H9 (cell line): ENCODE measurements around the gene ABCA10. TPM values are rescaled to one million over a fixed set of nuclear protein-coding genes. Genes with fewer than 3 reads are reported as not detected.

Experiments used
- DNase-seq: peaks from one replicate; pipeline ENCODE4 v3.0.0-alpha.2; 2017
- H2AFZ ChIP-seq: one replicate; pipeline ENCODE4 v1.6.1; 2013; ENCODE audit warnings: mild to moderate bottlenecking, low read length, control low read depth, moderate library complexity
- H2AK5ac ChIP-seq: 2 replicates; pipeline ENCODE4 v1.6.1; 2013; ENCODE audit warnings: low read length, control low read depth, mixed read lengths; ENCODE audit not compliant: insufficient read length
- H2BK120ac ChIP-seq: one replicate; pipeline ENCODE4 v1.6.1; 2013; ENCODE audit warnings: low read depth, mild to moderate bottlenecking, low read length, control low read depth, inconsistent platforms; ENCODE audit not compliant: poor library complexity, severe bottlenecking
- H2BK12ac ChIP-seq: 2 replicates; pipeline ENCODE4 v1.6.1; 2013; ENCODE audit warnings: low read length, control low read depth, mixed read lengths, low read depth; ENCODE audit not compliant: insufficient read length
- H2BK15ac ChIP-seq: 2 replicates; pipeline ENCODE4 v1.6.1; 2013; ENCODE audit warnings: low read depth, low read length, control low read depth
- H2BK20ac ChIP-seq: one replicate; pipeline ENCODE4 v1.6.1; 2013; ENCODE audit warnings: low read depth, mild to moderate bottlenecking, low read length, control low read depth, inconsistent platforms; ENCODE audit not compliant: poor library complexity, severe bottlenecking
- H2BK5ac ChIP-seq: 2 replicates; pipeline ENCODE4 v1.6.1; 2013; ENCODE audit warnings: low read length, control low read depth, mixed read lengths; ENCODE audit not compliant: insufficient read length
- H3K14ac ChIP-seq: 2 replicates; pipeline ENCODE4 v1.6.1; 2013; ENCODE audit warnings: low read length, control low read depth; ENCODE audit not compliant: insufficient read depth
- H3K18ac ChIP-seq: 2 replicates; pipeline ENCODE4 v1.6.1; 2013; ENCODE audit warnings: low read depth, mild to moderate bottlenecking, mixed read lengths, low read length, control low read depth; ENCODE audit not compliant: insufficient read length
- H3K23ac ChIP-seq: 2 replicates; pipeline ENCODE4 v1.6.1; 2013; ENCODE audit warnings: low read length, control low read depth, mixed read lengths, low read depth; ENCODE audit not compliant: insufficient read length
- H3K23me2 ChIP-seq: 2 replicates; pipeline ENCODE4 v1.6.1; 2013; ENCODE audit warnings: low read depth, mild to moderate bottlenecking, mixed read lengths, low read length, control low read depth; ENCODE audit not compliant: insufficient read length, poor library complexity, severe bottlenecking
- H3K27ac ChIP-seq: 2 replicates; pipeline ENCODE4 v1.5.1; 2013; ENCODE audit warnings: low read length, control low read depth, mixed read lengths, low read depth; ENCODE audit not compliant: insufficient read length
- H3K27me3 ChIP-seq: 2 replicates; pipeline ENCODE4 v1.6.1; 2013; ENCODE audit warnings: low read length, control low read depth, inconsistent platforms; ENCODE audit not compliant: insufficient read depth
- H3K4ac ChIP-seq: 2 replicates; pipeline ENCODE4 v1.6.1; 2013; ENCODE audit warnings: low read depth, mild to moderate bottlenecking, control low read depth, inconsistent platforms, low read length, moderate library complexity
- H3K4me1 ChIP-seq: 2 replicates; pipeline ENCODE4 v1.6.1; 2013; ENCODE audit warnings: low read length, control low read depth, inconsistent platforms; ENCODE audit not compliant: insufficient read depth
- H3K4me2 ChIP-seq: 2 replicates; pipeline ENCODE4 v1.6.1; 2013; ENCODE audit warnings: low read length, control low read depth, mixed read lengths; ENCODE audit not compliant: insufficient read length, insufficient read depth
- H3K56ac ChIP-seq: 2 replicates; pipeline ENCODE4 v1.6.1; 2013; ENCODE audit warnings: low read depth, mild to moderate bottlenecking, mixed read lengths, low read length, control low read depth; ENCODE audit not compliant: insufficient read length
- H3K79me1 ChIP-seq: 2 replicates; pipeline ENCODE4 v1.6.1; 2013; ENCODE audit warnings: low read depth, mild to moderate bottlenecking, moderate library complexity, low read length, control low read depth, inconsistent platforms; ENCODE audit not compliant: insufficient read depth, poor library complexity, severe bottlenecking
- H3K79me2 ChIP-seq: 2 replicates; pipeline ENCODE4 v1.6.1; 2013; ENCODE audit warnings: low read length, control low read depth, inconsistent platforms; ENCODE audit not compliant: insufficient read depth
- H3K9ac ChIP-seq: 2 replicates; pipeline ENCODE4 v1.6.1; 2013; ENCODE audit warnings: low read length, control low read depth, mixed read lengths; ENCODE audit not compliant: insufficient read length; ENCODE audit errors: extremely low read depth
- H3K9me3 ChIP-seq: one replicate; pipeline ENCODE4 v1.6.1; 2013; ENCODE audit warnings: low read depth, low read length, inconsistent platforms; ENCODE audit not compliant: control insufficient read depth
- H3T11ph ChIP-seq: one replicate; pipeline ENCODE4 v1.6.1; 2013; ENCODE audit warnings: mild to moderate bottlenecking, low read length, control low read depth, inconsistent platforms
- H4K20me1 ChIP-seq: one replicate; pipeline ENCODE4 v1.6.1; 2013; ENCODE audit not compliant: control insufficient read depth, insufficient read length, insufficient read depth
- H4K5ac ChIP-seq: 2 replicates; pipeline ENCODE4 v1.6.1; 2013; ENCODE audit warnings: low read depth, mild to moderate bottlenecking, mixed read lengths, low read length, control low read depth; ENCODE audit not compliant: insufficient read length
- H4K8ac ChIP-seq: replicated peaks from 2 replicates; pipeline ENCODE4 v1.6.1; 2013; ENCODE audit warnings: low read length, control low read depth, mixed read lengths, low read depth; ENCODE audit not compliant: insufficient read length
- H4K91ac ChIP-seq: 2 replicates; pipeline ENCODE4 v1.6.1; 2013; ENCODE audit warnings: low read depth, mild to moderate bottlenecking, moderate library complexity, mixed read lengths, low read length, control low read depth; ENCODE audit not compliant: insufficient read length
- H3K27ac Mint-ChIP-seq, 3 experiments: 2 replicates in 2 of 3; 3 replicates in 1 of 3; pipeline ENCODE4 v1.8.0; 2020 to 2021; ENCODE audit warnings: mixed read lengths in 3 of 3, mild to moderate bottlenecking in 1 of 3, moderate library complexity in 1 of 3
- H3K27me3 Mint-ChIP-seq: 2 replicates; pipeline ENCODE4 v1.8.0; 2021; ENCODE audit warnings: low read depth, mild to moderate bottlenecking, moderate library complexity, mixed read lengths
- H3K36me3 Mint-ChIP-seq, 3 experiments: 2 replicates in 2 of 3; 3 replicates in 1 of 3; pipeline ENCODE4 v1.8.0; 2020 to 2021; ENCODE audit warnings: low read depth in 3 of 3, mixed read lengths in 3 of 3; ENCODE audit not compliant: insufficient read depth in 1 of 3
- H3K4me1 Mint-ChIP-seq, 2 experiments: 2 replicates each; pipeline ENCODE4 v1.8.0; 2020; ENCODE audit warnings: mixed read lengths in 2 of 2
- H3K4me3 Mint-ChIP-seq, 2 experiments: 2 replicates in 1 of 2; 3 replicates in 1 of 2; pipeline ENCODE4 v1.8.0; 2020 to 2021; ENCODE audit warnings: mild to moderate bottlenecking in 2 of 2, mixed read lengths in 2 of 2, moderate library complexity in 1 of 2
- H3K9me3 Mint-ChIP-seq, 2 experiments: 2 replicates in 1 of 2; 3 replicates in 1 of 2; pipeline ENCODE4 v1.8.0; 2020; ENCODE audit warnings: mild to moderate bottlenecking in 2 of 2, mixed read lengths in 2 of 2, moderate library complexity in 1 of 2
- CTCF ChIP-seq: fragments of 200-600 bp; sonication (generic); conservative IDR thresholded peaks from 3 replicates; pipeline ENCODE4 v1.8.0; 2021; ENCODE audit warnings: antibody characterized with exemption, mild to moderate bottlenecking
- WGBS: extraction: QIAGEN DNeasy Blood & Tissue Kit; methylation state at CpG from one replicate; pipeline ENCODE4 v1.1.7; 2013; ENCODE audit warnings: missing lambda C conversion rate, low lambda C conversion rate, mixed read lengths; ENCODE audit not compliant: insufficient read length; ENCODE audit errors: extremely low coverage; 5-methylcytosine and 5-hydroxymethylcytosine counted together
- total RNA-seq: library from RNA; stranded (reverse); gene quantifications from 2 replicates; pipeline ENCODE4 v1.2.1, GENCODE V29; 2021

The ABCA10 gene
- total RNA-seq, 1 experiment from 2014 or later = not detected

- Histone ChIP-seq H2BK15ac (no peak overlapping the region), H3K14ac (no peak overlapping the region), H3K56ac (no peak overlapping the region), H3K79me1 (no peaks in the 10 kb centered on the region), H3K9ac (no peak overlapping the region), H3K23ac (no peak overlapping the region), H3K23me2 (no peaks in the 10 kb centered on the region), H4K5ac (no peak overlapping the region), H3K79me2 (no peaks in the 10 kb centered on the region), H3K9me3 (no peaks in the 10 kb centered on the region), H2AK5ac (no peak overlapping the region), H2BK5ac (no peak overlapping the region), H2AFZ (no peak overlapping the region), H4K20me1 (no peaks in the 10 kb centered on the region), H3K4ac (no peak overlapping the region), H3K18ac (no peak overlapping the region), H4K8ac (no peak overlapping the region), H2BK20ac (no peak overlapping the region), H3K4me1 (no peaks in the 10 kb centered on the region), H2BK12ac (no peak overlapping the region), H3T11ph (no peak overlapping the region), H3K27me3 (no peaks in the 10 kb centered on the region), H3K27ac (no peak overlapping the region), H4K91ac (no peak overlapping the region), H2BK120ac (no peak overlapping the region), H3K4me2 (no peak overlapping the region)
- Mint-ChIP-seq H3K27ac (no peak overlapping the region), H3K4me3 (no peak overlapping the region), H3K36me3 (no peaks in the 10 kb centered on the region), H3K9me3 (no peaks in the 10 kb centered on the region), H3K27me3 (no peaks in the 10 kb centered on the region), H3K4me1 (no peaks in the 10 kb centered on the region)
- TF ChIP-seq CTCF = no peak
- DNase-seq = no peak
- WGBS = no CpG with 5 or more reads among the region's 1 CpG
Measured at GRCh38 chr17:69111794-69112193, 116.8 kb downstream of the ABCA10 start.
